ENCODE results near the gene CORO2B. TPM values are rescaled to one million over a fixed set of nuclear protein-coding genes. Genes with fewer than 3 reads are reported as not detected.

The CORO2B gene
- polyA plus RNA-seq, 3 donors = 0.03 TPM; not detected in 2

- Histone ChIP-seq H2AFZ (ENCODE audit: insufficient read depth, low read depth, low read length, poor library complexity, severe bottlenecking) (peak overlapping the region; percentile 60), H3K4me1 (ENCODE audit: control insufficient read depth in 1 of 2, insufficient read depth in 2 of 2, low read length in 2 of 2) (peaks cover 10 to 14% of the 10 kb centered on the region in 2 donors), H3K4me2 (replicated peaks; ENCODE audit: extremely low read depth, low read length, poor library complexity, severe bottlenecking) (peak overlapping the region; percentile 53), H3K79me2 (ENCODE audit: insufficient read depth, low read length) (no peaks in the 10 kb centered on the region), H3K27ac (ENCODE audit: low read depth in 1 of 2, low read length in 2 of 2) (peak overlapping the region in 1 of 2 donors; percentile 7), H3K36me3 (replicated peaks in 1 of 2; ENCODE audit: control insufficient read depth in 1 of 2, insufficient read depth in 2 of 2, low read length in 2 of 2) (no peaks in the 10 kb centered on the region), H4K20me1 (ENCODE audit: insufficient read depth, low read length) (no peaks in the 10 kb centered on the region), H3K4me3 (replicated peaks in 1 of 3; ENCODE audit: low read depth in 2 of 3, low read length in 3 of 3) (peak overlapping the region in 1 of 3 experiments; percentile 38), H3K9me3 (replicated peaks in 1 of 2; ENCODE audit: control insufficient read depth in 1 of 2, insufficient read depth in 1 of 2, low read length in 2 of 2) (no peaks in the 10 kb centered on the region), H3K9ac (ENCODE audit: insufficient read depth, low read length, poor library complexity, severe bottlenecking) (peak overlapping the region; percentile 6), H3K27me3 (ENCODE audit: control insufficient read depth in 2 of 2, insufficient read depth in 2 of 2, low read length in 2 of 2) (no peaks in the 10 kb centered on the region)
- intact Hi-C loops (cut with micrococcal nuclease) = no loop called here
- peaks cover 0 to 1% (median 0%) of the 10 kb centered on the region in 3 donors for H3K27me3 Mint-ChIP-seq (ENCODE audit: low read depth in 3 of 3)
- TF ChIP-seq CTCF (IDR thresholded peaks at IDR 0.05) = no peak
- no peaks in the 10 kb centered on the region for H3K4me1 Mint-ChIP-seq
- no peaks in the 10 kb centered on the region for H3K9me3 Mint-ChIP-seq
- peak overlapping the region in 4 of 7 donors; percentile 52 to 86 (median 76) for H3K27ac Mint-ChIP-seq
- DNase-seq = peak; percentile 54 to 74 (median 68)
- H3K36me3 Mint-ChIP-seq = no peaks in the 10 kb centered on the region
- peak overlapping the region; percentile 62 to 89 for H3K4me3 Mint-ChIP-seq
- 0% methylated on average over 12 of the region's 14 CpGs for WGBS (ENCODE audit: insufficient coverage)
Observed at GRCh38 chr15:68725736-68726135, 146.9 kb downstream of the CORO2B start.

GRCh38 chr15:68726246-68726645, 147.5 kb downstream of the CORO2B start:
- Mint-ChIP-seq H3K9me3 (no peaks in the 10 kb centered on the region), H3K27me3 (ENCODE audit: low read depth in 3 of 3) (peaks cover 0 to 1% (median 0%) of the 10 kb centered on the region in 3 donors), H3K4me1 (no peaks in the 10 kb centered on the region), H3K36me3 (no peaks in the 10 kb centered on the region), H3K27ac (peak overlapping the region in 4 of 7 donors; percentile 52 to 86 (median 76)), H3K4me3 (peak overlapping the region; percentile 62 to 89)
- Histone ChIP-seq H2AFZ (ENCODE audit: insufficient read depth, low read depth, low read length, poor library complexity, severe bottlenecking) (peak overlapping the region; percentile 60), H3K27me3 (ENCODE audit: control insufficient read depth in 2 of 2, insufficient read depth in 2 of 2, low read length in 2 of 2) (no peaks in the 10 kb centered on the region), H3K4me1 (ENCODE audit: control insufficient read depth in 1 of 2, insufficient read depth in 2 of 2, low read length in 2 of 2) (peaks cover 10 to 14% of the 10 kb centered on the region in 2 donors), H3K4me3 (replicated peaks in 1 of 3; ENCODE audit: low read depth in 2 of 3, low read length in 3 of 3) (peak overlapping the region in 1 of 3 experiments; percentile 38), H4K20me1 (ENCODE audit: insufficient read depth, low read length) (no peaks in the 10 kb centered on the region), H3K79me2 (ENCODE audit: insufficient read depth, low read length) (no peaks in the 10 kb centered on the region), H3K9me3 (replicated peaks in 1 of 2; ENCODE audit: control insufficient read depth in 1 of 2, insufficient read depth in 1 of 2, low read length in 2 of 2) (no peaks in the 10 kb centered on the region), H3K36me3 (replicated peaks in 1 of 2; ENCODE audit: control insufficient read depth in 1 of 2, insufficient read depth in 2 of 2, low read length in 2 of 2) (no peaks in the 10 kb centered on the region), H3K4me2 (replicated peaks; ENCODE audit: extremely low read depth, low read length, poor library complexity, severe bottlenecking) (peak overlapping the region; percentile 53), H3K27ac (ENCODE audit: low read depth in 1 of 2, low read length in 2 of 2) (peak overlapping the region in 1 of 2 donors; percentile 7), H3K9ac (ENCODE audit: insufficient read depth, low read length, poor library complexity, severe bottlenecking) (peak overlapping the region; percentile 6)
- TF ChIP-seq CTCF (IDR thresholded peaks at IDR 0.05) = no peak
- no peak for DNase-seq
- WGBS (ENCODE audit: insufficient coverage) = 38% methylated on average over 2 of the region's 9 CpGs
- intact Hi-C loops (cut with micrococcal nuclease) = no loop called here

Measured in CD14-positive monocyte (primary cell).